Measurements from ENCODE around the gene MTR. TPM values are rescaled to one million over a fixed set of nuclear protein-coding genes. Genes with fewer than 3 reads are reported as not detected.

Gene MTR
- total RNA-seq, 1 donor from 2014 or later = 37.1 TPM

- Mint-ChIP-seq H3K4me1 (no peaks in the 10 kb centered on the region), H3K4me3 (no peak overlapping the region), H3K27ac (no peak overlapping the region), H3K9me3 (no peaks in the 10 kb centered on the region), H3K36me3 (ENCODE audit: low read depth) (no peaks in the 10 kb centered on the region), H3K27me3 (no peaks in the 10 kb centered on the region)
- ChIA-PET CTCF (no interaction called here), POLR2A (no interaction called here)
- intact Hi-C loops (cut with micrococcal nuclease) = loop anchor here (5.0 kb wide), 1 partner anchor 633 kb away; no protein-coding TSS in a partner anchor
- DNase-seq (no peak), ATAC-seq (ENCODE audit: low read depth) (no peak)
- TF ChIP-seq CTCF (IDR thresholded peaks at IDR 0.05) = no peak
These were observed 40.4 kb upstream of the MTR start for GRCh38 chr1:236754525-236755210.

- Mint-ChIP-seq H3K4me1 (no peaks in the 10 kb centered on the region), H3K36me3 (ENCODE audit: low read depth) (no peaks in the 10 kb centered on the region), H3K9me3 (no peaks in the 10 kb centered on the region), H3K27ac (no peak overlapping the region), H3K4me3 (no peak overlapping the region), H3K27me3 (peaks cover 3% of the 10 kb centered on the region)
- intact Hi-C loops (cut with micrococcal nuclease) = loop anchor here (5.0 kb wide), 1 partner anchor 630 kb away; no protein-coding TSS in a partner anchor
- ChIA-PET POLR2A (no interaction called here), CTCF (no interaction called here)
- ATAC-seq (ENCODE audit: low read depth) (no peak), DNase-seq (no peak)
- no peak for TF ChIP-seq CTCF (IDR thresholded peaks at IDR 0.05)
These were observed 37.5 kb upstream of the MTR start for GRCh38 chr1:236757640-236758039.

- DNase-seq (no peak), ATAC-seq (ENCODE audit: low read depth) (no peak)
- peak; percentile 35 for TF ChIP-seq CTCF (IDR thresholded peaks at IDR 0.05)
- H3K36me3 Mint-ChIP-seq (ENCODE audit: low read depth) = no peaks in the 10 kb centered on the region
- intact Hi-C loops (cut with micrococcal nuclease) = loop anchor here (1.0 to 5.0 kb wide), 2 partner anchors 110 to 628 kb away; no protein-coding TSS in a partner anchor
- POLR2A ChIA-PET = no interaction called here
- CTCF ChIA-PET = interaction anchor here (1.0 to 1.7 kb wide), 13 partner anchors 8 to 802 kb away, joined by 3 to 7 read pairs (median 4); partner anchors contain the start of gene MTR
- H3K9me3 Mint-ChIP-seq = no peaks in the 10 kb centered on the region
- H3K27ac Mint-ChIP-seq = no peak overlapping the region
- peaks cover 7% of the 10 kb centered on the region for H3K27me3 Mint-ChIP-seq
- H3K4me3 Mint-ChIP-seq = no peak overlapping the region
- H3K4me1 Mint-ChIP-seq = no peaks in the 10 kb centered on the region
These were observed 35.7 kb upstream of the MTR start for GRCh38 chr1:236759252-236759859.

- H3K4me1 Mint-ChIP-seq = no peaks in the 10 kb centered on the region
These were observed 34.6 kb upstream of the MTR start for GRCh38 chr1:236760480-236760879.

More at GRCh38 chr1:236760480-236760879, 34.6 kb upstream of the MTR start:
- Mint-ChIP-seq H3K9me3 (no peaks in the 10 kb centered on the region), H3K36me3 (ENCODE audit: low read depth) (no peaks in the 10 kb centered on the region), H3K27ac (no peak overlapping the region), H3K27me3 (peaks cover 7% of the 10 kb centered on the region), H3K4me3 (no peak overlapping the region)
- ChIA-PET CTCF (interaction anchor here (1.5 to 1.7 kb wide), 2 partner anchors 8 to 9 kb away, joined by 6 to 7 read pairs; no protein-coding TSS in a partner anchor), POLR2A (no interaction called here)
- TF ChIP-seq CTCF (IDR thresholded peaks at IDR 0.05) = no peak
- intact Hi-C loops (cut with micrococcal nuclease) = no loop called here
- DNase-seq = no peak
- no peak for ATAC-seq (ENCODE audit: low read depth)
